Activated CD4-positive, alpha-beta memory T cell treated with anti-CD3 and anti-CD28 coated beads, Interleukin-2, amount 10 ng/mL, durations not matched to agents 7 days and 5 days (primary cell): ENCODE data around the gene LPCAT1. TPM values are rescaled to one million over a fixed set of nuclear protein-coding genes. Genes with fewer than 3 reads are reported as not detected.
"Not testable (repeated sequence)": the region's sequence is repeated elsewhere in the genome, so short reads cannot be mapped to it uniquely, and the experiment has no call there.

Experiments
- CTCF ChIA-PET: fragments of 350-600 bp; sonication (Branson Sonifier 250); formaldehyde crosslinking; loops from one replicate; lab custom pipeline; 2021; ENCODE audit warnings: antibody characterized with exemption, inconsistent platforms; lab: Charles Lee
- POLR2A ChIA-PET: fragments of 350-600 bp; sonication (Branson Sonifier 250); formaldehyde crosslinking; loops from one replicate; lab custom pipeline; 2021; ENCODE audit warnings: antibody characterized with exemption; lab: Charles Lee
- DNase-seq: peaks from one replicate; pipeline ENCODE4 v3.0.0-alpha.2; 2020
- H3K27ac Mint-ChIP-seq: one replicate; pipeline ENCODE4 v1.8.0; 2021; ENCODE audit warnings: mild to moderate bottlenecking, mixed read lengths
- H3K27me3 Mint-ChIP-seq: one replicate; pipeline ENCODE4 v1.8.0; 2021; ENCODE audit warnings: mixed read lengths
- H3K36me3 Mint-ChIP-seq: one replicate; pipeline ENCODE4 v1.8.0; 2021; ENCODE audit warnings: low read depth, mixed read lengths
- H3K4me1 Mint-ChIP-seq: one replicate; pipeline ENCODE4 v1.8.0; 2021; ENCODE audit warnings: mixed read lengths
- H3K4me3 Mint-ChIP-seq: one replicate; pipeline ENCODE4 v1.8.0; 2021; ENCODE audit warnings: mild to moderate bottlenecking, mixed read lengths
- H3K9me3 Mint-ChIP-seq: one replicate; pipeline ENCODE4 v1.8.0; 2021; ENCODE audit warnings: mixed read lengths
- total RNA-seq, 2 experiments: library from RNA; stranded (reverse); gene quantifications; one replicate each; pipeline ENCODE4 v1.2.3, GENCODE V29; 2021

The LPCAT1 gene
- total RNA-seq, 2 experiments from 2014 or later, result 68.7 to 71.4 TPM

- H3K27ac Mint-ChIP-seq, result no peak overlapping the region
- DNase-seq, result no peak
- H3K27me3 Mint-ChIP-seq, result no peaks in the 10 kb centered on the region
- CTCF ChIA-PET, result interaction anchor here (1.4 kb wide), 1 partner anchor 162 kb away, joined by 3 read pairs; no protein-coding TSS in a partner anchor
- POLR2A ChIA-PET, result no interaction called here
- peaks cover 10% of the 10 kb centered on the region for H3K36me3 Mint-ChIP-seq
- H3K4me3 Mint-ChIP-seq, result no peak overlapping the region
- no peaks in the 10 kb centered on the region for H3K9me3 Mint-ChIP-seq
- no peaks in the 10 kb centered on the region for H3K4me1 Mint-ChIP-seq
Measured at GRCh38 chr5:1476967-1477310, 46.8 kb downstream of the LPCAT1 start.

- DNase-seq, result no peak
- CTCF ChIA-PET, result interaction anchor here (1.4 kb wide), 1 partner anchor 163 kb away, joined by 3 read pairs; no protein-coding TSS in a partner anchor
- no peaks in the 10 kb centered on the region for H3K4me1 Mint-ChIP-seq
Measured at GRCh38 chr5:1476181-1476966, 47.4 kb downstream of the LPCAT1 start.

GRCh38 chr5:1475544-1475900 is 48.2 kb downstream of the LPCAT1 start:
- H3K4me1 Mint-ChIP-seq, DNase-seq, H3K27ac Mint-ChIP-seq, H3K9me3 Mint-ChIP-seq, POLR2A ChIA-PET, CTCF ChIA-PET, H3K4me3 Mint-ChIP-seq, H3K27me3 Mint-ChIP-seq: not testable (repeated sequence)
- H3K36me3 Mint-ChIP-seq, result peaks cover 10% of the 10 kb centered on the region

More at GRCh38 chr5:1476181-1476966, 47.4 kb downstream of the LPCAT1 start:
- Mint-ChIP-seq H3K4me3 (no peak overlapping the region), H3K9me3 (no peaks in the 10 kb centered on the region), H3K27ac (no peak overlapping the region), H3K36me3 (peaks cover 10% of the 10 kb centered on the region), H3K27me3 (no peaks in the 10 kb centered on the region)
- POLR2A ChIA-PET, result no interaction called here

- Mint-ChIP-seq H3K27me3 (no peaks in the 10 kb centered on the region), H3K4me3 (no peak overlapping the region), H3K27ac (no peak overlapping the region), H3K4me1 (no peaks in the 10 kb centered on the region), H3K36me3 (peaks cover 10% of the 10 kb centered on the region), H3K9me3 (no peaks in the 10 kb centered on the region)
- DNase-seq, result no peak
- ChIA-PET CTCF (interaction anchor here (0.7 kb wide), 1 partner anchor 95 kb away, joined by 3 read pairs; no protein-coding TSS in a partner anchor), POLR2A (interaction anchor here (1.0 kb wide), 1 partner anchor 43 kb away, joined by 4 read pairs; no protein-coding TSS in a partner anchor)
Measured at GRCh38 chr5:1474866-1475543, 48.8 kb downstream of the LPCAT1 start.

GRCh38 chr5:1474183-1474839 is 49.4 kb downstream of the LPCAT1 start:
- H3K36me3 Mint-ChIP-seq, result peaks cover 10% of the 10 kb centered on the region
- no peaks in the 10 kb centered on the region for H3K9me3 Mint-ChIP-seq
- POLR2A ChIA-PET, result interaction anchor here (1.0 kb wide), 1 partner anchor 43 kb away, joined by 4 read pairs; no protein-coding TSS in a partner anchor
- H3K27ac Mint-ChIP-seq, result no peak overlapping the region
- no peak overlapping the region for H3K4me3 Mint-ChIP-seq
- no peak for DNase-seq
- no peaks in the 10 kb centered on the region for H3K4me1 Mint-ChIP-seq
- CTCF ChIA-PET, result no interaction called here
- no peaks in the 10 kb centered on the region for H3K27me3 Mint-ChIP-seq

GRCh38 chr5:1473746-1474145 is 50.0 kb downstream of the LPCAT1 start:
- no peak overlapping the region for H3K4me3 Mint-ChIP-seq
- no peaks in the 10 kb centered on the region for H3K27me3 Mint-ChIP-seq
- H3K36me3 Mint-ChIP-seq, result peaks cover 10% of the 10 kb centered on the region
- ChIA-PET CTCF (no interaction called here), POLR2A (interaction anchor here (1.0 kb wide), 1 partner anchor 44 kb away, joined by 4 read pairs; no protein-coding TSS in a partner anchor)
- no peak overlapping the region for H3K27ac Mint-ChIP-seq
- no peak for DNase-seq
- no peaks in the 10 kb centered on the region for H3K9me3 Mint-ChIP-seq
- no peaks in the 10 kb centered on the region for H3K4me1 Mint-ChIP-seq

GRCh38 chr5:1472964-1473628 is 50.7 kb downstream of the LPCAT1 start:
- POLR2A ChIA-PET, result no interaction called here
- Mint-ChIP-seq H3K27me3 (no peaks in the 10 kb centered on the region), H3K4me3 (no peak overlapping the region), H3K4me1 (no peaks in the 10 kb centered on the region), H3K27ac (no peak overlapping the region), H3K9me3 (no peaks in the 10 kb centered on the region), H3K36me3 (peaks cover 12% of the 10 kb centered on the region)
- DNase-seq, result no peak
- CTCF ChIA-PET, result no interaction called here

GRCh38 chr5:1471997-1472963 is 51.5 kb downstream of the LPCAT1 start:
- H3K36me3 Mint-ChIP-seq, result peaks cover 18% of the 10 kb centered on the region
- DNase-seq, result no peak

GRCh38 chr5:1471240-1471853 is 52.4 kb downstream of the LPCAT1 start:
- CTCF ChIA-PET, result no interaction called here
- Mint-ChIP-seq H3K27ac (no peak overlapping the region), H3K36me3 (peaks cover 26% of the 10 kb centered on the region), H3K4me1 (no peaks in the 10 kb centered on the region), H3K4me3 (no peak overlapping the region), H3K9me3 (no peaks in the 10 kb centered on the region), H3K27me3 (no peaks in the 10 kb centered on the region)
- POLR2A ChIA-PET, result no interaction called here
- DNase-seq, result no peak

More at GRCh38 chr5:1471997-1472963, 51.5 kb downstream of the LPCAT1 start:
- CTCF ChIA-PET, result no interaction called here
- Mint-ChIP-seq H3K27ac (no peak overlapping the region), H3K9me3 (no peaks in the 10 kb centered on the region), H3K4me1 (no peaks in the 10 kb centered on the region), H3K27me3 (no peaks in the 10 kb centered on the region), H3K4me3 (no peak overlapping the region)
- POLR2A ChIA-PET, result no interaction called here

- no peak overlapping the region for H3K4me3 Mint-ChIP-seq
- peaks cover 2% of the 10 kb centered on the region for H3K9me3 Mint-ChIP-seq
- H3K27ac Mint-ChIP-seq, result no peak overlapping the region
- peaks cover 32% of the 10 kb centered on the region for H3K36me3 Mint-ChIP-seq
- no peak for DNase-seq
- ChIA-PET POLR2A (no interaction called here), CTCF (no interaction called here)
- no peaks in the 10 kb centered on the region for H3K27me3 Mint-ChIP-seq
- no peaks in the 10 kb centered on the region for H3K4me1 Mint-ChIP-seq
Measured at GRCh38 chr5:1470762-1471211, 53.0 kb downstream of the LPCAT1 start.

- no peak for DNase-seq
- no peaks in the 10 kb centered on the region for H3K4me1 Mint-ChIP-seq
- H3K4me3 Mint-ChIP-seq, result no peak overlapping the region
- ChIA-PET POLR2A (interaction anchor here (1.4 kb wide), 1 partner anchor 13 kb away, joined by 4 read pairs; no protein-coding TSS in a partner anchor), CTCF (no interaction called here)
- no peaks in the 10 kb centered on the region for H3K27me3 Mint-ChIP-seq
- peaks cover 16% of the 10 kb centered on the region for H3K9me3 Mint-ChIP-seq
- no peak overlapping the region for H3K27ac Mint-ChIP-seq
- peaks cover 51% of the 10 kb centered on the region for H3K36me3 Mint-ChIP-seq
Measured at GRCh38 chr5:1468629-1469527, 54.9 kb downstream of the LPCAT1 start.
